ENCODE data around the gene CBLN3. TPM values are rescaled to one million over a fixed set of nuclear protein-coding genes. Genes with fewer than 3 reads are reported as not detected.

Gene CBLN3
- total and polyA plus RNA-seq, 9 of the 15 experiments (the other 6 are each of a cell fraction or from before 2014, with no cell fraction given), result 0.05 to 0.59 (median 0.26) TPM; not detected in 1

DNA sequence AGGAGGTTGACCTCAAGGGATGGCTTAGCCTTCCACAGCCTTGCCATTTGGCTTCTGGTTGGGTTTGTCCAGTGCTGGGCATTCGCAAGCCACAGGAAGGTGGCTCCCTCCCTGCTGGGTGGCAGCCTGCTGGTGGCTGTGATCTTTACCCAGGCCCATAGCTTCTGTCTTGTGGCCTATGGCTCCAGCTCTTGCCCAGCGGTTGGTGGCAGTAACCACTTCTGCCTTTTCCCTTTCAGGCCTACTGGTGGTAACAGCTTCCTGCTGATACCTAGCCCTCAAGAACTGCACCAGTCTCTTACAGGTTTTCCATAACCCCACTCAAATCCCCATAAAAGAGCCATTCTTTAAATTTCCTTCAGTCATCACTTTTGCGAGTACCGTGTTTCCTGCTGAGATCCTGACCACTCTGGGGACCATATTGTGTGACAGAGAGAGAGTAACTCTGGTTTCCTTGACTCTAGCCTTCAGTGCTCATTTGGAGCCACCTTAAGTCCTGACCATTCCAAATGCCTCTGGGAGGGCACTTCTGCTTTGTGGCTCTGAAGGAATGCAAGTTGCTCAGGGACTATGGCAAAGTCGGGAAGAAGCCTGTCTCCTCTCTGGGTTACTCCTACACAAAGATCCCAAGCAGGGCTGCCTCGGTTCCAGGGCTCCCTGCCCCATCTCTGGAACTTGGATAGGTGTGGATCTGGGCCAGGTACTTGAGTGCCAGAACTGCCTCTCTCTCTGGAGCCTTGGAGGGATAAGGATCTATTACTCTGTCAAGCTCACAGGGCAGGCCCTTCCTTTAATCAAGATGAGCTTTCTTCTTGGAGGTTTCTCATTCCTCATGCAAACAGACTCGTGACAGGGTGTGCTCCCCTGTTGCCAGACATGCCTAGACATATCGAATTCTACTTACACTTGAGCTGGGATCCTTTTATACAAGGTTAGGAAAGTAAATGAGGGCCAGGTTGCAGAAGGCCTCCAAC, 33.6 kb downstream of the CBLN3 start:
- TF ChIP-seq RBBP5 (IDR thresholded peaks at IDR 0.05; ENCODE audit: borderline replicate concordance, insufficient read depth, low read length, poor library complexity, severe bottlenecking) (no peak), ZNF316 (IDR thresholded peaks at IDR 0.05) (peak; percentile 68), SAFB (IDR thresholded peaks at IDR 0.05; ENCODE audit: borderline replicate concordance, low read depth, low read length) (no peak), NBN (IDR thresholded peaks at IDR 0.05; ENCODE audit: low read depth) (no peak), ADNP (tag; IDR thresholded peaks at IDR 0.05) (no peak), NCOA6 (IDR thresholded peaks at IDR 0.05) (no peak), ARHGAP35 (IDR thresholded peaks at IDR 0.05; ENCODE audit: partially characterized antibody) (no peak), ZSCAN29 (IDR thresholded peaks at IDR 0.05) (no peak), NUFIP1 (IDR thresholded peaks at IDR 0.05; ENCODE audit: partially characterized antibody) (no peak), ZNF124 (CRISPR knock-in tag; IDR thresholded peaks at IDR 0.05) (no peak), C11orf30 (IDR thresholded peaks at IDR 0.05; ENCODE audit: low read depth) (peak; percentile 36; the same call in 1 of the 2 replicates), ZNF766 (CRISPR knock-in tag; conservative IDR thresholded peaks at IDR 0.05) (peak; percentile 99), ZNF586 (CRISPR knock-in tag; conservative IDR thresholded peaks at IDR 0.05) (no peak), HINFP (tag; conservative IDR thresholded peaks at IDR 0.05; ENCODE audit: low read depth) (no peak), SPI1 (IDR thresholded peaks at IDR 0.05; ENCODE audit: borderline replicate concordance, low read depth, low read length) (peak; percentile 32; the same call in 1 of the 2 replicates)
- TF ChIP-seq, protein P1, sequence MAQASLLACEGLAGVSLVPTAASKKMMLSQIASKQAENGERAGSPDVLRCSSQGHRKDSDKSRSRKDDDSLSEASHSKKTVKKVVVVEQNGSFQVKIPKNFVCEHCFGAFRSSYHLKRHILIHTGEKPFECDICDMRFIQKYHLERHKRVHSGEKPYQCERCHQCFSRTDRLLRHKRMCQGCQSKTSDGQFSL (CRISPR knock-in tag; IDR thresholded peaks at IDR 0.05), result no peak
- TF ChIP-seq, protein P1 (tag; IDR thresholded peaks at IDR 0.05), result no peak
- no peak overlapping the region for H3K4me2 ChIP-seq (ENCODE audit: insufficient read depth, low read length)
- no peaks in the 10 kb centered on the region for H4K20me1 ChIP-seq (replicated peaks; ENCODE audit: control insufficient read depth, insufficient read depth, low read length)
- H3K27ac ChIP-seq (ENCODE audit: extremely low read depth, low read depth, low read length), result no peak overlapping the region
- DNase-seq (ENCODE audit: extremely low read depth in 1 of 4, low spot score in 3 of 4) (no peak), ATAC-seq (no peak), FAIRE-seq (no peak)
- ChIA-PET POLR2A (interaction anchor here (0.8 to 1.6 kb wide), 3 partner anchors 12 to 15 kb away, joined by 3 to 4 read pairs (median 3); no protein-coding TSS in a partner anchor), CTCF (ENCODE audit: low intra/inter-chr PET ratio) (no interaction called here)
- no peaks in the 10 kb centered on the region for H3K27me3 ChIP-seq (ENCODE audit: control insufficient read depth in 2 of 2, insufficient read depth in 2 of 2, low read length in 2 of 2)
- WGBS (ENCODE audit: insufficient coverage, low coverage, missing lambda C conversion rate), result 41% methylated on average over 8 of the region's 8 CpGs
- no peak overlapping the region for H3K4me3 ChIP-seq
- in situ Hi-C loops (cut with MboI), result no loop called here
- peaks cover 0 to 15% of the 10 kb centered on the region in 2 experiments; a peak in 4 of 5 replicates for H3K4me1 ChIP-seq (replicated peaks in 1 of 2; ENCODE audit: control insufficient read depth in 2 of 2, insufficient read depth in 2 of 2, low read length in 2 of 2)
- H3K9ac ChIP-seq (ENCODE audit: insufficient read depth in 1 of 2, low read depth in 2 of 2, low read length in 2 of 2), result no peak overlapping the region
- no peaks in the 10 kb centered on the region for H3K79me2 ChIP-seq (ENCODE audit: control insufficient read depth, insufficient read depth, low read length)
- no peaks in the 10 kb centered on the region for H3K9me1 ChIP-seq (ENCODE audit: control insufficient read depth, insufficient read depth, low read length)
- intact Hi-C loops (cut with micrococcal nuclease), result no loop called here
- BruUV-seq (replicated peaks), result no TSS peak
- H3K9me3 ChIP-seq (replicated peaks; ENCODE audit: control insufficient read depth, insufficient read depth, low read depth, low read length), result no peaks in the 10 kb centered on the region
- no peak overlapping the region for H2AFZ ChIP-seq (ENCODE audit: low read depth, low read length)
- H3K36me3 ChIP-seq (ENCODE audit: control insufficient read depth, insufficient read depth, low read length), result no peaks in the 10 kb centered on the region; the same call in 2 of the 3 replicates
